Breast epithelium (tissue), 4 donors: ENCODE results near the gene DSCAML1. TPM values are rescaled to one million over a fixed set of nuclear protein-coding genes. Genes with fewer than 3 reads are reported as not detected.

ENCODE experiments used
- DNase-seq, 2 donors: peaks; one replicate each; pipeline ENCODE4 v3.0.0-alpha.2; 2019; ENCODE audit warnings: low spot score in 2 of 2
- H3K27ac ChIP-seq, 2 donors: fragments of 200-600 bp; sonication (generic) in 1 of 2; one replicate each; pipeline ENCODE4 v1.5.1; 2016 to 2019; ENCODE audit warnings: mild to moderate bottlenecking in 1 of 2
- H3K27me3 ChIP-seq, 2 donors: fragments of 200-600 bp; sonication (generic) in 1 of 2; one replicate each; pipeline versions ENCODE4 v1.5.1 to v1.6.0; 2017 to 2019; ENCODE audit warnings: control low read depth in 1 of 2, mild to moderate bottlenecking in 1 of 2
- H3K36me3 ChIP-seq: fragments of 200-600 bp; one replicate; pipeline ENCODE4 v1.5.1; 2019
- H3K4me1 ChIP-seq, 2 donors: fragments of 200-600 bp; sonication (generic); one replicate each; pipeline ENCODE4 v1.5.1; 2016 to 2019; ENCODE audit warnings: control low read depth in 1 of 2
- H3K4me3 ChIP-seq, 3 donors: fragments of 200-600 bp; sonication (generic); 1 replicate in 2 of 3; 2 replicates in 1 of 3; pipeline ENCODE4 v1.5.1; 2016 to 2019; ENCODE audit warnings: mild to moderate bottlenecking in 3 of 3, moderate library complexity in 2 of 3
- H3K9me3 ChIP-seq, 2 donors: fragments of 200-600 bp; sonication (generic) in 1 of 2; one replicate each; pipeline ENCODE4 v1.5.1; 2016 to 2019; ENCODE audit warnings: control low read depth in 1 of 2
- CTCF ChIP-seq, 3 donors: fragments of 450-650 bp; IDR thresholded peaks; one replicate each; pipeline ENCODE4 v1.5.1; 2016 to 2017; ENCODE audit warnings: antibody characterized with exemption in 3 of 3, mild to moderate bottlenecking in 3 of 3, moderate library complexity in 3 of 3
- POLR2A ChIP-seq: fragments of 450-650 bp; IDR thresholded peaks from one replicate; pipeline ENCODE4 v1.6.1; 2016; ENCODE audit warnings: antibody characterized with exemption, mild to moderate bottlenecking, moderate library complexity
- POLR2AphosphoS5 ChIP-seq, 3 donors: sonication (generic); formaldehyde crosslinking; IDR thresholded peaks; one replicate each; pipeline ENCODE4 v1.6.1; 2017; ENCODE audit warnings: antibody characterized with exemption in 3 of 3
- intact Hi-C: fragments of 100-400 bp; cut with DNase I; formaldehyde crosslinking; loops from one replicate; pipeline ENCODE4 v1.15.1; 2023; ENCODE audit warnings: low total_unique reads
- total RNA-seq, 3 donors: library from RNA; depleted of rRNA; stranded (reverse); fragments of >200 nt; gene quantifications; one replicate each; pipeline ENCODE4 v1.1.0, GENCODE V29; 2016

DSCAML1 gene
- total RNA-seq, 3 donors from 2014 or later = 0.33 to 1.8 (median 0.64) TPM

DNA sequence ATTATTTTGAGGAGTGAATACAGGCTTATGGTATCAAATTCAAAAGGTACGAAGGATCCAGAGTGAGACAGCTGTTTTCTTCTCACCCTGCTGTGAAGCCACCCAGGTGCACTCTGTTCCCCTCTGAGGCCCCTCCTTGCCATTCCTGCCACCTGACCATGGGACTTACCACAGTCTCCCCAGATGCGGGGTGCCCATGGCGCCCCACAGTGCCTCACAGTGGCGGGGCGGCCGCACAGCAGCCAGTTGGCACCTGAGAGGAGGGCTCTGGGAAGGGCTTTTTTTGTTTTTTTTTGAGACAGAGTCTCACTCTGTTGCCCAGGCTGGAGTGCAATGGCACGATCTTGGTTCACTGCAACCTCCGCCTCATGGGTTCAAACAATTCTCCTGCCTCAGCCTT lies 317.6 kb downstream of the DSCAML1 start:
- H3K4me1 ChIP-seq = no peaks in the 10 kb centered on the region
- no peaks in the 10 kb centered on the region for H3K36me3 ChIP-seq
- H3K27ac ChIP-seq = no peak overlapping the region
- TF ChIP-seq CTCF (IDR thresholded peaks at IDR 0.05) (no peak), POLR2A (no peak), POLR2AphosphoS5 (IDR thresholded peaks at IDR 0.05) (no peak)
- no peaks in the 10 kb centered on the region for H3K9me3 ChIP-seq
- no peak for DNase-seq
- no peak overlapping the region for H3K4me3 ChIP-seq
- H3K27me3 ChIP-seq = no peaks in the 10 kb centered on the region
- intact Hi-C loops = no loop called here

GRCh38 chr11:117478926-117479325 lies 318.1 kb downstream of the DSCAML1 start:
- Histone ChIP-seq H3K9me3 (no peaks in the 10 kb centered on the region), H3K27me3 (no peaks in the 10 kb centered on the region), H3K4me3 (no peak overlapping the region), H3K27ac (no peak overlapping the region), H3K36me3 (no peaks in the 10 kb centered on the region), H3K4me1 (no peaks in the 10 kb centered on the region)
- TF ChIP-seq CTCF (IDR thresholded peaks at IDR 0.05) (no peak), POLR2AphosphoS5 (IDR thresholded peaks at IDR 0.05) (no peak), POLR2A (no peak)
- no peak for DNase-seq
- intact Hi-C loops = no loop called here

- no peak for TF ChIP-seq POLR2A
- TF ChIP-seq CTCF (IDR thresholded peaks at IDR 0.05) = no peak
- TF ChIP-seq POLR2AphosphoS5 (IDR thresholded peaks at IDR 0.05) = no peak
- intact Hi-C loops = no loop called here
- Histone ChIP-seq H3K27me3 (no peaks in the 10 kb centered on the region), H3K4me1 (no peaks in the 10 kb centered on the region), H3K9me3 (no peaks in the 10 kb centered on the region), H3K4me3 (no peak overlapping the region), H3K36me3 (no peaks in the 10 kb centered on the region), H3K27ac (no peak overlapping the region)
- DNase-seq = no peak
These were observed 318.7 kb downstream of the DSCAML1 start for GRCh38 chr11:117478126-117478860.

- Histone ChIP-seq H3K4me3 (no peak overlapping the region), H3K4me1 (no peaks in the 10 kb centered on the region), H3K27me3 (no peaks in the 10 kb centered on the region), H3K36me3 (no peaks in the 10 kb centered on the region), H3K27ac (no peak overlapping the region), H3K9me3 (no peaks in the 10 kb centered on the region)
- no peak for DNase-seq
- intact Hi-C loops = no loop called here
- TF ChIP-seq POLR2A (no peak), CTCF (IDR thresholded peaks at IDR 0.05) (no peak), POLR2AphosphoS5 (IDR thresholded peaks at IDR 0.05) (no peak)
These were observed 319.3 kb downstream of the DSCAML1 start for GRCh38 chr11:117477721-117478120.

DNA sequence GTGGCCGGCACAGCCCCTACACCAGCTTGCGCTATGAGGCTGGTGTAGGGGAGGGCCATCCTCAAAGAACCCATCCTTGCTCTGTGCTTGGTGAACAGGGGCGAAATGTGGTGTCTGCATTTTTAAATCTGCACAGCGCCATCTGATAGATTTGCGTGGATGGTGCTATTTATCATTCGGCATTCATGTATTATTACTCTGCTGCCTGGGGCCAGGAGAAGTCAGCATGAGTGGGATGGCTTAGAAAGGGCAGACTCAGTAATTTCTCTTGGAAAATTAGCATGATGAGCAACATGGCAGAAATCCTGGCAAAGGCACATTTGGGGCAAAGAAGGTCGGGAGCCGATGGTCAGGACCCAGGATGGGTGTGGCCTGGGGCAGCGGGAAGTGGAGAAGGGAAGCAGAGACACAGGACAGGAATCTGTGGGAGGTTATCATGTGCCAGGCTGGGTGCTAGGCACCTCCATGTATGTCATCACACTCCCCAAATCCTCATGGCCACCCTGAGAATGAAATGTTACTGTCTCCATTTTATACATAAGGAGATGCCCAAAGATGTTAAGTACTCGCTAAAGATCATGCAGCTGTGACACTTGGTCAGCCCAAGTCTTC lies 320.4 kb downstream of the DSCAML1 start:
- no peak for DNase-seq
- Histone ChIP-seq H3K36me3 (no peaks in the 10 kb centered on the region), H3K9me3 (no peaks in the 10 kb centered on the region), H3K27ac (no peak overlapping the region), H3K4me1 (no peaks in the 10 kb centered on the region), H3K4me3 (no peak overlapping the region), H3K27me3 (no peaks in the 10 kb centered on the region)
- no peak for TF ChIP-seq POLR2A
- no peak for TF ChIP-seq CTCF (IDR thresholded peaks at IDR 0.05)
- intact Hi-C loops = no loop called here
